Osteoblast (primary cell): ENCODE data around the gene VPS51. TPM values are rescaled to one million over a fixed set of nuclear protein-coding genes. Genes with fewer than 3 reads are reported as not detected.

Source experiments
- DNase-seq: peaks from one replicate; pipeline ENCODE4 v3.0.0; 2011; ENCODE audit warnings: low spot score, mixed read lengths; ENCODE audit not compliant: insufficient read length; ENCODE audit errors: missing footprints
- H2AFZ ChIP-seq: 2 replicates; pipeline ENCODE4 v1.6.0; 2011; ENCODE audit warnings: mild to moderate bottlenecking, low read length
- H3K27ac ChIP-seq: 2 replicates; pipeline ENCODE4 v1.5.1; 2011; ENCODE audit warnings: mild to moderate bottlenecking, low read depth, low read length, moderate library complexity
- H3K27me3 ChIP-seq: 2 replicates; pipeline ENCODE4 v1.6.0; 2012; ENCODE audit warnings: mild to moderate bottlenecking, control low read depth, inconsistent platforms, low read length, moderate library complexity; ENCODE audit not compliant: insufficient read depth
- H3K36me3 ChIP-seq: 2 replicates; pipeline ENCODE4 v1.5.1; 2011; ENCODE audit warnings: mild to moderate bottlenecking, low read length, control low read depth, moderate library complexity; ENCODE audit not compliant: insufficient read depth
- H3K4me1 ChIP-seq: 2 replicates; pipeline ENCODE4 v1.5.1; 2011; ENCODE audit warnings: mild to moderate bottlenecking, low read length, control low read depth, moderate library complexity; ENCODE audit not compliant: insufficient read depth
- H3K4me2 ChIP-seq: 2 replicates; pipeline ENCODE4 v1.6.0; 2011; ENCODE audit warnings: mild to moderate bottlenecking, low read length; ENCODE audit not compliant: insufficient read depth
- H3K4me3 ChIP-seq: fragments of 200-600 bp; sonication (generic); 3 replicates; pipeline ENCODE4 v1.5.1; 2012; ENCODE audit warnings: mild to moderate bottlenecking, low read length, inconsistent platforms; ENCODE audit not compliant: insufficient read depth
- H3K79me2 ChIP-seq: 2 replicates; pipeline ENCODE4 v1.6.0; 2012; ENCODE audit warnings: mild to moderate bottlenecking, low read length, control low read depth, inconsistent platforms; ENCODE audit not compliant: insufficient read depth
- H3K9me3 ChIP-seq: 2 replicates; pipeline ENCODE4 v1.5.1; 2011; ENCODE audit warnings: low read depth, low read length, control low read depth
- H4K20me1 ChIP-seq: 2 replicates; pipeline ENCODE4 v1.6.0; 2012; ENCODE audit warnings: mild to moderate bottlenecking, low read length, control low read depth; ENCODE audit not compliant: insufficient read depth
- CTCF ChIP-seq: IDR thresholded peaks from 2 replicates; pipeline ENCODE4 v1.5.1; 2011; ENCODE audit warnings: mild to moderate bottlenecking, low read depth, low read length, moderate library complexity; ENCODE audit errors: extremely low read depth
- total RNA-seq: library from RNA; depleted of rRNA; stranded (reverse); fragments of >200 nt; gene quantifications from 2 replicates; pipeline ENCODE4 v1.2.3, GENCODE V29; 2012

VPS51 gene
- total RNA-seq, 1 donor, result 153 TPM

DNA sequence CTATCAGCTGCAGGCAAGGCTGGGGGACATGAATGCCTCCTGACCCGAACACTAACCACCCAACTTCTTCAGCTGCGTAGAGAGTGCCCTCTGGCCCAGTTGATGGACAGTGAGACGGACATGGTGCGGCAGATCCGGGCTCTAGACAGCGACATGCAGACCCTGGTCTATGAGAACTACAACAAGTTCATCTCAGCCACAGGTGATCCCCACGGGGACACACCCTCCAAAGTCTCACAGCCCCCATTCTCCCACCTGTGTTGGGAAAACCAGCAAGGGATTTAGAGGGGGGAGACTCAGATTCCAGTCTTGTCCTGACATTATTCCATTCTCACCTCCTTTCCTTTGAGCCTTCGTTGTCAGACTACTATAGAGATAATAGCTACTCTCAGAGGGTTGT, 912 bp downstream of the VPS51 start:
- Histone ChIP-seq H3K9me3 (no peaks in the 10 kb centered on the region), H4K20me1 (peaks cover 5% of the 10 kb centered on the region), H3K27me3 (no peaks in the 10 kb centered on the region), H3K4me3 (peak overlapping the region; percentile 78), H2AFZ (no peak overlapping the region), H3K4me2 (peak overlapping the region; percentile 78), H3K79me2 (peaks cover 22% of the 10 kb centered on the region), H3K36me3 (no peaks in the 10 kb centered on the region), H3K27ac (no peak overlapping the region), H3K4me1 (peaks cover 8% of the 10 kb centered on the region)
- peak; percentile 58 for DNase-seq
- TF ChIP-seq CTCF, result no peak

- no peak for DNase-seq
- Histone ChIP-seq H3K79me2 (peaks cover 39% of the 10 kb centered on the region), H3K9me3 (no peaks in the 10 kb centered on the region), H4K20me1 (peaks cover 5% of the 10 kb centered on the region), H3K36me3 (no peaks in the 10 kb centered on the region), H2AFZ (no peak overlapping the region), H3K27ac (no peak overlapping the region), H3K4me1 (peaks cover 14% of the 10 kb centered on the region), H3K4me3 (no peak overlapping the region), H3K27me3 (no peaks in the 10 kb centered on the region), H3K4me2 (no peak overlapping the region)
- TF ChIP-seq CTCF, result peak; percentile 5
Observed at GRCh38 chr11:65100674-65101350, 4.8 kb downstream of the VPS51 start.

DNA sequence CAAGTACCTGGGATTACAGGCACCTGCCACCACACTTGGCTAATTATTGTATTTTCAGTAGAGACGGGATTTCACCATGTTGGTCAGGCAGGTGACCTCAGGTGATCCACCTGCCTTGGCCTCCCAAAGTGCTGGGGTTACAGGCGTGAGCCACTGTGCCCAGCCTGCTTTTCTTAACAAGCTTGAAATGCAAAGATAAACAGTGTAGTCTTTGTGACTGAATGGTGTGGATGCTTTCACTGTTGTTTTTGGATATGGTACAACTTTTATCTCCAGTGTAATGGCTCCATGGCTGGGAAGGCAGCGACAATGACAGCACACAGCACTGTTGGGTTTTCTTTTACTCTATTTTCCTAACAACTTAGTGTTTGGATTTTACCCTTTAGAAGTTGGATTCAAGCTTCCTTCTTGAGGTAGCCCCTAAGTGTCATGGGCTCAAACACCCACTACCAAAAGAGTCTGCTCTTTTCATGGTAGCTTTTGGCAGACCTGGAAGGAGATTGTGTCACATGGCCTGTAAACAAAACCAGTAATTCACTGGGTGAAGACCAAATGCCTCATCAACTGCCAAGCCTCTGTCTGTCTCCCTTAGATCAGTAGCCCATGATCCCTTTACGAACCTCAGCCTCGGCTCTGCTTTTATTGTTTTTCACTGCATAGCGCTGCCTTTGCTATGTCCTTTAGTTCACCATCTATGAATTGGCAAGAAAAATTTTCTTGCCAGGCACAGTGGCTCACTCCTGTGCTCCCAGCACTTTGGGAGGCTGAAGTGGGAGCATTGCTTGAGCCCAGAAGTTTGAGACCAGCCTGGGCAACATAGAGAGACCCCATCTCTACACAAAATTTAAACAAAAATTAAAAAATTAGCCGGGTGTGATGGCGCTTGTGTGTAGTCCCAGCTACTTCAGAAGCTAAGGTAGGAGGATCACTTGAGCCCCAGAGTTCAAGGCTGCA, 6.4 kb downstream of the VPS51 start:
- Histone ChIP-seq H3K79me2 (peaks cover 33% of the 10 kb centered on the region), H3K27me3 (no peaks in the 10 kb centered on the region), H3K27ac (no peak overlapping the region), H3K4me1 (peaks cover 9% of the 10 kb centered on the region), H4K20me1 (peaks cover 3% of the 10 kb centered on the region), H3K4me2 (peak overlapping the region; percentile 15), H3K9me3 (no peaks in the 10 kb centered on the region), H2AFZ (no peak overlapping the region), H3K4me3 (no peak overlapping the region), H3K36me3 (peaks cover 3% of the 10 kb centered on the region)
- peak; percentile 82 for DNase-seq
- TF ChIP-seq CTCF, result no peak

DNA sequence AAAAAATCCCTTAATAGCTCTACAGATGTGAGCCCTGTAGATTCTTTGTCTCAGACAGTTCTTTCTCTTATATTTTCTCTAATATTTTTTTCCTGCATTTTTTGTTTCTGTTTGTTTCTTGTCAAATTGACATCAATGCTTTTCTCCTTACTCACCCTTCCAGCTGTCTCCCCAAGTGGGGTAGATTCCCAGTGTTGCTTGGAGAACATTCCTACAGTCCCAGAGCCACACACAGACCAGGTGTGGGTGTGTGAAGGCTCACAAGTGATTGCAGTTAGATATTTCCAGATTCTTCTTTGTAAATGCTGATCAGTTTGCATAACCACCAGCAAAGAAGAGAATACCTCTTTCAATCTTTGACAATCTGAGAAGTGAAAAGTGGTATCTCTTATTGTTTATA, 7.5 kb downstream of the VPS51 start:
- H3K9me3 ChIP-seq, result no peaks in the 10 kb centered on the region
- H3K4me3 ChIP-seq, result no peak overlapping the region
- no peak overlapping the region for H3K27ac ChIP-seq
- H3K4me2 ChIP-seq, result no peak overlapping the region
- no peak for TF ChIP-seq CTCF
- H3K79me2 ChIP-seq, result peaks cover 26% of the 10 kb centered on the region
- peaks cover 3% of the 10 kb centered on the region for H4K20me1 ChIP-seq
- DNase-seq, result no peak
- H3K36me3 ChIP-seq, result peaks cover 3% of the 10 kb centered on the region
- H3K27me3 ChIP-seq, result no peaks in the 10 kb centered on the region
- no peak overlapping the region for H2AFZ ChIP-seq
- peaks cover 9% of the 10 kb centered on the region for H3K4me1 ChIP-seq
